GM12872 (cell line): ENCODE data around the gene HEMK1.

Source experiments
- TF ChIP-seq, protein P1 (sequence below): IDR thresholded peaks from 3 replicates; pipeline ENCODE4 v1.5.1; 2011; ENCODE audit warnings: low read depth, mild to moderate bottlenecking, low read length, moderate library complexity; ENCODE audit not compliant: insufficient read depth

The HEMK1 gene

DNA sequence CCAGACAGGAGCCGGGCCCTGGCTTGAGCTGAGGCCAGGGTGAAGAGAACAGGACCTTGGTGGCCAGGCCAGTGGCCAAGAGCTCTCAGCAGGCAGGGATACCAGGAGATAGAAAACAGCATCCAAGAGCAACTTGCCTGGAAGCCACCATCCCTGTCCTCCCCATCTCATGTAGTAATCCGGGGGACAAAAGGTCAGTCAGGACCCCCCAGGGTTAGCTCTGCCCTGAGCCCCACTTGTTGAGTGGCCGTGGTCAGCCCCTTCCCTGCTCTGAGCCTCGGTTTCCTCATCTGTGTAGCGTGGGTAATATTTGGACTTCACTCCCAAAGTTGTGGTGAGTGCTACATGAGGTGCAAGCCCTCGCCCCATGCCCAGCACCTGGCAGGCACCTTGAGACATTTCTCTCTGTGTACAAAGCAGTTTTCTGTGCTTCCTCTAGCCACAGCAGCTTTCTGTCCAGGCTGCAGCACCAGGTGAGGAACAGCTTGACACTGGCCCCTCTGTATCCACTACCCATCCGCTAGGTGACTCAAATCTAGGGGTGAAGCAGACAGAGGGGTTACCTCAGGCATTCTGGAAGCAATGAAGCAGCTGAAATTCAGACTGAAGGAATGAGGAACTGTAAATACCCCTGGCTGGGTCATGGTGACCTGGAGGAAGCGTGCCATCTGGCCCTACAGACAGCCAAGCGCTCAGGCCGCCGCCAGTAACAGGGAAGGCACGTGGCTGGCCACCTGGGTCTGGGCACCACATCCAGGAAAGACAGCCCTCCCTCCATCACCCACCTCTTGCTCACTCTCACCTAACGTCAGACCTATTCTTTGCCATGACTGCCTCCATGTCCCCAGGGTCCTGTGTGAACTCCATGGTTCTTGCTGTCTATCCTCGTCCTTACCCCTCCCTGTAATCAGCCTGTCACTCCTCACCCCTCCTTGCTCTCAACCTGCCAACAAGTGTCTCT is 35.6 kb downstream of the HEMK1 start:
- TF ChIP-seq, protein P1, sequence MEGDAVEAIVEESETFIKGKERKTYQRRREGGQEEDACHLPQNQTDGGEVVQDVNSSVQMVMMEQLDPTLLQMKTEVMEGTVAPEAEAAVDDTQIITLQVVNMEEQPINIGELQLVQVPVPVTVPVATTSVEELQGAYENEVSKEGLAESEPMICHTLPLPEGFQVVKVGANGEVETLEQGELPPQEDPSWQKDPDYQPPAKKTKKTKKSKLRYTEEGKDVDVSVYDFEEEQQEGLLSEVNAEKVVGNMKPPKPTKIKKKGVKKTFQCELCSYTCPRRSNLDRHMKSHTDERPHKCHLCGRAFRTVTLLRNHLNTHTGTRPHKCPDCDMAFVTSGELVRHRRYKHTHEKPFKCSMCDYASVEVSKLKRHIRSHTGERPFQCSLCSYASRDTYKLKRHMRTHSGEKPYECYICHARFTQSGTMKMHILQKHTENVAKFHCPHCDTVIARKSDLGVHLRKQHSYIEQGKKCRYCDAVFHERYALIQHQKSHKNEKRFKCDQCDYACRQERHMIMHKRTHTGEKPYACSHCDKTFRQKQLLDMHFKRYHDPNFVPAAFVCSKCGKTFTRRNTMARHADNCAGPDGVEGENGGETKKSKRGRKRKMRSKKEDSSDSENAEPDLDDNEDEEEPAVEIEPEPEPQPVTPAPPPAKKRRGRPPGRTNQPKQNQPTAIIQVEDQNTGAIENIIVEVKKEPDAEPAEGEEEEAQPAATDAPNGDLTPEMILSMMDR: no peak

DNA sequence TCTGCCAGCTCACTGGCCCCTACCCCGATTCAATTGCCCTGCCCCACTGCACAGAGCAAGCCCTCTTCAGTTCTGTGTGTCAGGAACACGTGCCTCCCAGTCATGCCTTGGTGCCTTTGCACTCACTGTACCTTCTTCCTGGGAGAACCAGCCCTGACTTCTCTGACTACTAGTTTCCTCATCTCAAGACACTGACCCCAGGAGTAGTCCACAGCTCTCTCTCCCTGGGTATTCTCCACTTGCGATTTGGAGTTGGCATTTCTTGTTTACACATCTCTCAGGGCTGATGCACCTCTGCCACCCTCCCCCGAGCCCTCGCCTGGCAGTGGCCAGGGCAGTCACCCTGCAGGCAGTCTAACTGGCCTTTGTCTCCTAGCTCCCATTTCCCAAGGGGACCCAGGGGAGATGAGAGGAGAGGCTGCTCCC is 36.6 kb downstream of the HEMK1 start:
- TF ChIP-seq, protein P1: no peak

DNA sequence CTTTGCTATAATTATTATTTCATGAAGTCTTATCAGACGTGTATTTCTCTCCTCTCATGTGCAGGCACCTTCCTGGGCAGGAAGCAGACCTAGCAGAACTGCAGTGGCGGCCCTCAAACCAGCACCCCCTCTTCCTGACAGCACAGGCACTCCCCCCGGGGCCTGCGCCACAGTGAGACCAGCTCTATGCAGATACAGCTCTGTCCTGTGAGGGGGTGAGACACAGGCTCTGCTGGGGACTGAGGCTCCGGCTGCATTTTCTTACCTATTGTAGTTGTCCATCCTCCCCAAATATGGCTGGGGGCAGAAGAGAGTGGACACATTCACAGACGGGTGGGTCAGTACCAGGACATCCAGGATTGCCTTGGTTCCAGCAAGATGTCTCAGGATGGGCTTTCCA is 37.3 kb downstream of the HEMK1 start:
- TF ChIP-seq, protein P1: no peak

DNA sequence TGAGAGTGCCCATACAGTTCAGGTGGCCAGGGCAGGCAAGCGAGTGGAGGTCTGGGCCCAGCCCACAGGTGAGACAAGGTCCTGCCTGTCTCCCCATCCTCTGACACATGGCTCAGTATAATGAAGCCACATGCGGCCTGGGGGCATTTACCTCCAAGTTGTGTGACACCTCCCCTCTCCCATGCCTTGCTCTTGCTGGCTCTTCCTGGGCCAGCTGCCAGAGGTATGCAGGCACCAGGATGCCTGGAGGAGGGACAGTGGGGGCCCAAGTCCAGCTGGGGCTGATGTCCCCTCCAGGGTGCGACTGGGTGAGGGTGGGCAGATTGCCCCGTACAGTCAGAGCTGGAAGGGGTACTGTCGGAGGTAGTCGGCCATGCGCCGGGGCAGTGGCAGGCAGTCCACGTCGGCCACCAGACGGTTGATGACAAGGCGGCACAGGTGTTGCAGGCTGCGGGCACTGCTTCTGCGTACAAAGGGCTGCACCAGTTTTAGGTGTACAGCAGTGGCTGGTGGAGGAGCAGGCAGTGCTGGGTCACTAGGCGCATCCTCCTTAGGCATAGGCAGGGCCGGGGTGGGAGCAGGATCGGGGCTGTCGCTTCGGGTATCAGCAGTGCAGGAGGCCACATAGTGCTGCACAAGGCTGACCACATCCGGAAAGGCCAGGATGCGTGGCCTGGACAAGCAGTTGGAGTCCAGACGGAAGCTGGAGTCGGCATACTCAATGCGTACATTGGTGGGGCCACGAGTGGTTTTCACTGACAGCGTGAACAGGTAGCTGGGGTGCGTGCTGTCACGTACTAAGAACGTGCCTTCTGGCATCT is 38.2 kb downstream of the HEMK1 start:
- TF ChIP-seq, protein P1: no peak

DNA sequence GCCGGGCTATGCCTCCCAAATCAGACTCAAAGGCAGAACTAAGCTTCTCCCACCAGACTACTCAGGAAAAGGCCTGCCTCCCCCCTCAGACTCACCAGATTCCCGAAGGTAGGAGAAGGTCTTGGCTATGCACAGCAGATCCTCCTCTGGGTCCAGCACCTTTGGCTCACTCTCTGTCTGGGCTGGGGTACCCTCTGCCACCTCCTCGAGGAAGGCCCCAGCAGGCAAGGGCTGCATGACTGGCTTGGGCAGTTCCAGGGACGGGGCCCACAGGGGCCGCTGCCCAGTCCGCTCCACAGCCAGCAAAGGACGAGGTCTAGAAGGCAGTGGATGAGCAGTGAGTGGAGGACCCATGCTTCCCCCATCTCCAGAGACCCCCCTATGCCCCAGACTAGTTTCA is 39.0 kb downstream of the HEMK1 start:
- TF ChIP-seq, protein P1: no peak

DNA sequence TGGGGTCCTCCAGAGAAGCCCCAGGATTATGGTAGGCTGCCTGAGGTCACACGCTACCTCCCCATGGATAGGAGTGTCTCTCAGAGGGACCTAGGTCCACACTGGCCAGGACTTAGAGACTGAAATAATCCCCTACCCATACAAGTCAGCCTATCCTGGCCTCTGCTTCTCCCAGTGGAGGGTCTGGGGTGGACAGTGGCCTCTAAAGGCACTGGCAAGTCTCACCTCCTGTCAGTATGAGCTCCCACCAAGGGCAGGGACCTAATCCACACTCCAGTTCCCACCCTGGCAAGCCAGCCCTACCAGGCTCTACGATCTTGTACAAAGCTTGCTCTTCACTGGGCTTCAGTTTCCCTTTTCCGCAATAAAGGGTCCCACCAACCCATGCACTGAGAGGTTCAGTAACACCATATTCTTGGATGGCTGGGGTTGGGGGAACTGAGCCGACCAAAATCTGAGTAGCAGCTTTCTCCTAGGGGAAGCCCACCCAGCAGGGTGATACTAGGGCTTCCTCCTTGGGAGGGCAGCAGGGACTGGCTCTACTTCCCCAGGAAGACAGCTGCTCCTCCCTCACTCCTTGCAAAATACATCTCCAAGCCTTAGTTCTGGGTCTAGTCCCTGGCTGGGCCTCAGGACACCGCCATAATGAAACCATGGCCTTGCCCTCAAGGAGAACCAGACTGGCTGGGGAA is 39.9 kb downstream of the HEMK1 start:
- TF ChIP-seq, protein P1: no peak

DNA sequence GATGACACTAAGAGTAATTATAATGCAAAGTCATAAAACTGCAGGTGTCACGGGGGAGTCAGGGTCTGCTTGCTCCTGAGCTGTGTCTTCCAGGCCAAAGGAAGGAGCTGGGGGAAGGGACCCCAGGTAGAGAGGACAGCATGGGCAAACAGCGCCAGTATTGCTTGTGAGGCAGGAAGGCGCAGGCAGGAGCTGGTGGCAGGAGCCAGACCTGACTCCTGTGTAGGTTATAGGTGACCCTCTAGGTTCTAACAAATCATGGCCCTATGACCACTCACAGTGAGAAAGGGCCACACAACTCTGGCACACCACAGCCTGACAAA is 40.4 kb downstream of the HEMK1 start:
- TF ChIP-seq, protein P1: no peak
